Inflammatory macrophage (primary cell): ENCODE measurements around the gene FERMT2.
A peak's percentile ranks its signal among the peaks of the same experiment; 100 is the strongest.

Source experiments
- DNase-seq, 2 donors: peaks; one replicate each; pipeline ENCODE4 v3.0.0-alpha.2; 2020 to 2022

FERMT2 gene

DNA sequence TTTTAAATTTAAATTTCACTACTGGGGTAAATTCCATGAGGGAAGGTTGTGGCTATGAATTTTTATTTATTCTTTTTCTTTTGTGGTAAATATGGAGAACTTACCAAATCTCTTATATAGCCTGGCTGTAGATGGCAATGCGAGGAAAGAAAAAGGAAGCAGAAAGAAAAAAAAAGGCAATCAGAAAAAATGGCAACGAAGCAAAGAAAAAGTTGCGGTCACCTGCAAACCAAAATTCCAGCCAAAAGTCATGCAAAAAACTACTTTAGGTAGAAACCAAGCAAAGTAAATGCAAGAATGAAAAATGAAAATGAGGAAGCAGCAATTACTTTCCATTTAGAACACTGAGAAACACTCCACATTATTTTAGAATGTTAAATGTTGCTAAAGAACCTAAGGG is 89.9 kb downstream of the FERMT2 start:
- DNase-seq = no peak

DNA sequence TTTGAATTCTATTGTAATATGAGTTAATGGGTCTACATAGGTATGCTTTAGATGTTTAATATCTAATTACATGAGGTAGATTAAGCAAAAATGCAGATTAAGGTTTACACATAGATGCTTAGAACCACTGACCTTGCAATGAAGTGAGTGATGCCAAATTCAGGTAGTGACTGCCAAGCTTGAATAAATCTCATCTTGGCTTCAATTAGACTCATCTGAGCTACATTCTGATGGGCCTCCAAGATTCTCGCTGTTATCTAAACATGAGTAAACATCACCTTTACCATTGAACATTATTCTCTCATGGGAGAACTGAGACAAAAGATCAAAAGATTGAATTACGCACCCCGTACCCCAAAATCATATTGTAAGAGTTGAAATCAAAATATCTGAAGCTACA is 90.6 kb downstream of the FERMT2 start:
- no peak for DNase-seq

DNA sequence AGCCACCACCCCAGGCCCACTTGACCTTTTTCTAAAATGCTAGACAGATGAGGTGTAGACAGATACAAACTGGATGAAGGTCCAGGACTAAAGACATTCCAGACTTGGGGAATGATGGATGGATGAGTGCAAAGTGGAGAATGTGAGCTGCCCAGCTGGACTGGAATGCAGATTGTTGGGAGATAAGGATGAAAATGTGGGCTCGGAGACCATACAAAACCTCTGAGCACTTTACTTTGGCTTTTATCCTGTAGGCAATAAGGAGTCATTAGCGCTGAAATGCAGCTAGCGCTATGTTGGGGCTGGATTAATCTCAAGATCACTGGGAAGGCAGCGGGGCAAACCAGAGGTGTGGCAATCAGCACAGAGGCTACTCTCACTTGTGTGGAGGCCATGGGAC is 94.7 kb downstream of the FERMT2 start:
- DNase-seq = no peak

DNA sequence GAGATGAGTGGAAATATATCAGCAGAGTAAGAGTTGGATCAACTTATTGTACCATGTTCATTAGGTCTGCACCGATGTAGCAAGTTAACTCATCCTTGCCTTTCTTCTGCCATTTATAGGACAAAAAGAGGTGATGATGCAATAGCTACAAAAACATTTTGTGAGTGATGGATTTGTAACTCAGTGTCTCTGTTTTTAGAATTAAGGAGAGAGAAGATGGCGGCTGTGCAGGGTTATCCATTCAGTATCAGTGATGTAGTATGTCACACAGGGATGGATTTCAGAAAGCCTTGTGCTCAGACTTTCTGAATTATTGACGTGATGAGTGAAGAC is 97.4 kb downstream of the FERMT2 start:
- DNase-seq = no peak

DNA sequence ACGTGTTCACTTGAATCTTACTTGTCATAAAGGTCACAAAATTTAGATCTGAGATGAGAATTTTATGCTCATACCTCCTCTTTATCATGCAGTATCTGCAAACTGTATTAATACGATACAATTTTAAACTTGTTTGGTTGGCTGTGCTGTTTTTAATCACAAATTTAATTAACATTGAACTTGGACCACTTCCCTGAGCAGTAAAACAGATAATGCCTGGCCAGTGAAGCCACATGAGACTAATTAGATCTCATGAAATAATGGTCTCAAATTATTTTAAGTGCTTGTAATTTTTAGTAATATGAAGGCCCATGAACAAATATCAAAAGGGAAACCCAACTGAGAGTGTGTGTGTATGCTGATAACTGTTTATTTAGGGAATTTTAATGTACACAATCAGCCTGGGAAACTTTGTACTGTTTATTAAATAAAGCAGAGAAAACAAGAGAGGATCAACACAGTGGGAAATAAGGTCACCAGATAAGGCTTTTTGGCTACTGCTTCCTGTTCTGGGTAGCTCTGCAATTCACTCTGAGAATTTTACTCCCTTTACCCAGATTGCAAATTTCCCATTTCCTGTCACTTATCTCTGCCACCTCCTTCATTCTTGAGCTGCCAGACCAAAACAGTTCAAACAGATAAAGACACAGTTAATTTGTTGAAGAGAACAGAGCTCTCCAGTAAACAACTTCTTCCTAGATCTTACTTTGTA is 97.9 kb downstream of the FERMT2 start:
- DNase-seq = no peak

DNA sequence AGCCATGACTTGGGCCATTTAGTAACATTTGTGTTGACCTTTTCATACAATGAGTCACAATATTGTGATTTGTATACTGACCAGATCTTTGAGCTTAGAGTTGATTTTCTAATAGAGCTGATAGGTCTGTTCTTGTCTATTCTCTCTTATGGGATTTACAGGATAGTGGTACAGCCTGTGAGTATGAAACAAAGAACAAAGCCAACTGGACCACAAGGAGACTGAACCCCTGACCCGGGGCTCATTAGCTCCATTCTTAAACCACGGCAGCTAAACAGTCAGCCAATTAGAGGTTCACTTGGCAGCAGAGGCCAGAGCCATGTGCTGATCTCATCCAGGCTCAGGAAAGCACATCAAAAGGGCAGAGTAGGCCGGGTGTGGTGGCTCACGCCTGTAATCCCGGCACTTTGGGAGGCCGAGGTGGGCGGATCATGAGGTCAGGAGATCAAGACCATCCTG is 100.4 kb downstream of the FERMT2 start:
- DNase-seq = no peak

DNA sequence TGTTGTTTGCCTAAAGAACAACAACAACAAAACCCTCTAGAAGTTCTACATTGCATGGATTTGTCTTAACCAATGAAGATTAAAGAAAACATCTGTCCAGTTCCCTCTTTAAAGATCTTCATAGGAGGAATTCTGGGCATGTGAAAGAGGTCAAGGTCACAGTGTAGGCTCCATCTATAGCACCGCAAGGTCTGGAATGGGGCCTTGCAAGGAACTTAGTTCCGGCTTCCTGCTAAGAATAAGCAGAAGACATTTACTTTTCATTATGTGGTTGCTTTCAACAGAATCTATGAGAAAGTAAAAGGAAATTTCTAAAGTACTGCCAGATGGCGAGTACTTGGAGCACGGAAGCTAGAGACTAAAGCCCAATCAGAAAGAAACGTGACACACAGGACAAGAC is 102.2 kb downstream of the FERMT2 start:
- no peak for DNase-seq

DNA sequence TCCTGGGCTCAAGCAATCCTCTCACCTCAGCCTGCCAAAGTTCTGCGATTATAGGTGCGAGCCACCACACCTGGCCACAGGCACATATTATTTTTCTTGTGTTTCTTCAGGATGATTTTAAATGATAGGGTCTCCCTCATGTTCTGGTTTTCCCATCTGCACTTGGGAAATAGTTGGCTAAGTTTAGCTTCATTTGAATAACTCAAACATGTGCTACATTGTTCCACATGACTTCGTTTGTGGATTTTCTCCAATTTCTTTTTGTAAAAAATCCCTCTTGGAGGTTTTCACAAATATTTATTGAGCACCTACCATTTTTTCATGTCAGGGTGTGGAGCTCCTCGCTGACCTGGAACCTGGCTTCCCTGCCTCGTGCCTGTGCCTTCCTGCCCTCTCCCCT is 104.3 kb downstream of the FERMT2 start:
- no peak for DNase-seq

DNA sequence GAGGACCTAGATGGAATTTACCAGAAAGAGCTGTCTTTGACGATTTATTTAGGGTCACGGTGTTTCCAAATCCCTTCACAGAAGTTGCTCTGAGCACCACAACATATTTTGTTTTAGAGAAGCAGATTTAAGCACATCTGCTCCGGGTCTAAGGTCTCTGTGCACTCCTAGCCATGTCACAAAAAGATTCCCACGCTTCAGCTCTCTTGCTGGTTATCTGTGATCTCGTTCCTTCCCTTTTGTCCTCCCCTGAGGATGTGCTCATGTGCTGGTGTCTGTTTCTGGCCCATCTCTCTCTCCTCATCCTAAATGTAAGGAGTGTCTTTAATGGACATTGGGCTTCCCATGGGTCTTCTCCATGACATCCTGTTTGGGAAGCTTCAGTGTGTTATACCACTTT is 105.8 kb downstream of the FERMT2 start:
- DNase-seq = no peak

DNA sequence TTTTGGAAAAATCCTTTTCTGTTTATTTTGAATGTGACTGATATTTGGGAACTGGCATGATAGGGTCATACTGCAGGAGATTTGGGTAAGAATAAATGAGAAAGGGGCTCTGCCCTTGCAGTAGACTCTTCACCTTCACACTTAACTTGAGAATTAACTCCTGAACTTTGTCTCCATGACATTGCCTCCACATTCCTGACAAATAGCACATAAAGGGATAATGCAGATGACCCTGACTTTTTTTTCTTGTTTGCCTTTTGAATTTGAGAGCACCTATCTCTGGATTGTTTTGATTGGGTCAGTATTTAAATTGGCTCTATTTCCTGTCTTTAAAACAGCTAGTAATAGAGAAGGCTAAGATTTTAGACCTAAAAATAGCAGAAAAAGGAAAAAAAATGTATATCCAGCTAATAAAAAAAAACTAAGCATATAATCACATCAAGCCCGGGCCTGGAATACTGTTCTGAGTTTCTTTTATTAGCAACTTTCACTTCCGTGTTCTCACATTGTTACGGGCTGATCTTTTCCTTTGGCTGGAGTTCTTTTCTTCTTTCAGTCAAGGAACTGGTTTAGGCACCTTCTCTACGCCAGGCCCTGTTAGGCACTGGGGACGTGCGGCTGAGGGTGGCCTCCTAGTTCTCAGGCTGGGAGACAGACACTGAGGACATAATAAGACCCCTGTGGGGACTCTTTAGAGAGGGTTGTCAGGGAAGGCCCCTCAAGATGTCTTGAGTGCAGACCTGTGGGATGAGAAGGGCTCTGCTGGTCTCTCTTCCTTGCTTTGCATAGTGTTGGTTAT is 106.4 kb downstream of the FERMT2 start:
- no peak for DNase-seq

DNA sequence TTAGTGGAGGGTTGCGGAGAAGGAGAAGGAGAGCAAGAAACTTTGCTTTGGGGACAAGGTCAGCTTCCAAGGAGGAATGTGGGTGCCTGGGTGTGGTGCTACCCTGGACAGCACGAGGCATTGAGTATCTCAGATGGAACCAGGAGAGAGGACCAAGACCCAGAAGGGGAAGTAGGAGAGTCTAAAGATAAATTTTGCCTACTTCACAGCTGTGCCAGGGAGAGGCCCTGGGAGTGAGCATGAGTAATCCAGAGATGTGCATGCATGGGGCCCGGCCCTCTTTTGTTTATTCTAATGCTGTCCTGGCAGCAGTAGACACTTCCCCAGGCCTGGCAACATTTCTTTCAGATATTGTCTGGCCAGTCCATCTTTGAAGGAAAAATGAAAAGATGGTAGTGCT is 110.0 kb downstream of the FERMT2 start:
- DNase-seq = peak; percentile 10 to 15

DNA sequence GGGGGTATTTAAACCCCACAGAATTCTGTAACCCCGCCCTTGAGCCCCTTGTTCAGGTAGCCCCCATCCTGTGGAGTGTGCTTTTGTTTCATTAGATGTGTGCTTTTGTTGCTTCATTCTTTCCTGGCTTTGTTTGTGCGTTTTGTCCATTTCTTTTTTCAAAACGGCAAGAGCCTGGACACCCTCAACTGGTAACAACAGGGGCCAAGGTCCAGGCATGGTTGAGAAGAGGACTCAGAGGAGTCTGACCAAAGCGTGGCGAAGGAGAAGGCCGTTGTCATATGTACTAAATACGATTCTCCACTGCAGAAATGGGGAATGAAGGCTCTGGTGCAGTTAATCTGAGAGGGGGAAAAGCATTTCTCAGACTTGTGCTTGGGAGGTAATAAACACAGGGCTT is 113.4 kb downstream of the FERMT2 start:
- DNase-seq = no peak

DNA sequence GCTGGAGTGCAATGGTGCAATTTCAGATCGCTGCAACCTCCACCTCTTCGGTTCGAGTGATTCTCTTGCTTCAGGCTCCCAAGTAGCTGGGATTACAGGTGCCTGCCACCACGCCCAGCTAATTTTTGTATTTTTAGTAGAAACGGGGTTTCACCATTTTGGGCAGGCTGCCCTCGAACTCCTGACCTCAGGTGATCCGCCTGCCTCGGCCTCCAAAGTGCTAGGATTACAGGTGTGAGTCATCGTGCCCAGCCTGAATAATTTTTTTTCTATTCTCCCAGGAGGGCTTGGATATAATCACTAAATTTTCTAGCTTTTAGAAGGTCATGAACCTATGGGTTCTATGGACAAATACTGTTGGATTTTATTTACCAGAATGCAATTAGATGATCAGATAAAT is 114.8 kb downstream of the FERMT2 start:
- DNase-seq = no peak

DNA sequence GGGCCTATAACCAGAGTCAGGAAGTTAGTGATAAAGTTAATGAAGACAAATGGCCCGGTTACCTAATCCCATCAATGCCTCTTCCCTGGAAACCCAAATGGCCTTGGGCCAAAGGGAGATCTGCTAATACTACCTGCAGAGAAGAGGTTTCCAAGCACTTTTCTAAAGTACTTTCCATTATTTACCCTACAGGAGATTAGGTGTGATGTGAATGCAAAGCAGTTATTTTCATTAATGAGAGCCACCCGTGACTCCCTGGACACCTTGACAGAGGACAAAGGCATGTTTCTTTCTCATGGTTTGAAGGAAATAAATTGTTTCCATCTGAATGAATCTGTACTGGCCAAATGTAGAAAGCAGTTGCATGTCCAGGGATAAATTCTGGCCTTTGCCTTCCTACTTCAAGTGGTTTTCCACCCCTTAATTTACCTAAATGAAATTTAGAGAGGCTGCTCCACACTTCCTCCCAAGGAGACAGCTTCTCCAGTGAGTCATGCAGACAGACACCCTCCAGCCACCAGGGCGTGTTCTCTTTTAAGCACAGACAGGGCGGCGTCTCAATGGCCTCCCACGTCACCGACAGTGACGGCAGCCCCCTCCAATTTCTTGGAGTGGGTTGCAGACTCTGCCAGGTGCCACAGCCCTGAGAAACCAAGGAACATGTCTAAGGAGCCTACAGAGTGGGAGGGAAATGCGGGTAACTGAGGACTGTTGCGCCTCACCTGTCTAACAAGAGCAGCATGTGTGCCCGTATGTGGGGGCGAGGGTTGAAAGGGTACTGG is 115.5 kb downstream of the FERMT2 start:
- no peak for DNase-seq

DNA sequence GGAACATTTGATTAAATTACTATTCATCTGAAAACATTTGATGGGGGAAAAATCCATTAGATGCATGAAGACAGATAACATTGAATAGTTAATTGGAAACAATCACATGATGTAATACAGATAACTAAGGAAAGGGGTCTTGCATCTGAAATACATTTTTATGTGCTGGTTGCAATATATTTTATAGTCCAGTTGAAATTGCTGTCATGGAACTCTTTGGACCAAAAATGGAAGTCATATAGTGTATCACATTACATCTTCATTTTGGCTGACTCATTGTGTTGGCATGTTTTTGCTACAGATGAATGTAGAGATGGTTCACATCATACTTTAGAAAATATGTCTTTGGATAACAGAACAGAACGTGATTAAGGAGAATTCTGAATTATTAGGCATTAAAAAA is 116.4 kb downstream of the FERMT2 start:
- no peak for DNase-seq

DNA sequence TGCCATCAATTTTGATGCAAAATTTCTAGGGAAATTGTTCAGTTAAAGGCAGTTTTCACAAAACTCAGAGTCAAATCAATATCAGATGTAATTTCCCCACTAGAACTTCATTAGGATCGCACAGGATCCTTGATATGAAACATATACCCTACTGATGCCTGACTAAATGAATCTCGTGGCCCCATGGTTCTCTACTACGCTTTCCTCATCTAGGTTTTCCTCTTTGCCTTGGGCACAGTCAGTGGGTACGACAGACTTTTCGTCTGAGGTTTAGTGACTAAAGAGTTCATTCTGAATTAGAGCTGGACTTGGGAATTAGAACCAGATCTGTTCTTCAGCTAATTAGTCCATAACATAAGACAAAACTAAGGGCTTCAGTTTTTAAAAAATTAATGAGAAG is 117.0 kb downstream of the FERMT2 start:
- no peak for DNase-seq

DNA sequence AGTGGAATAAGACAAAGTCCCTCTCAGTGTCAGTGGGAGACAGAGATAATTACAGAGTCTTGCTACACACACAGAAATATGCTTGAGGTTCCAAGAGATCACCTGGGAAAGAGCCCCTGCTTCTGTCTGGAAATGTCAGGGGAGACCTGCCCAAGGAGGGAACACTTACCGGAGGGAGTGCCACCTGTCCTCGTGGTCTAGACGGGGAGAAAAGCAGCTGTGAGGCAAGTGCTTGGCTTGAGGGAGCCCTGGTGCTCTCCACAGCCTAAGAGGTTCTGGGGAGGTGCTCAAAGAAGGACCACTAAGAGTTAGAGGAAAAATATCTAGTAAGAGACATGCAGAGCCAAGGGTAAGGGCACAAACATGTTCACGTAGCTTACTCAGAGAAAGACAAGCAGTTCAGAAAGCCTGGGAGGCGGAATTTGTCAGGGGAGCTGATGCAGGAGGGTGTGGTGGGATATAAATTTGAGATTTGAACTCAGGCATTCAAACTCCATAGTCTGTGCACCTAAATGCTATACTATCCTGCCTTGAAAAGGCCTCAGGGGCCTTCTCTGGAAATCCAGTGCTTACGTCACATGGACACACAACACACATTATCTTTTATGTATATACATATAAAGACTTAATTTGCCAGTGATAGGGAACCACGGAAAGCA is 121.2 kb downstream of the FERMT2 start:
- DNase-seq = no peak

DNA sequence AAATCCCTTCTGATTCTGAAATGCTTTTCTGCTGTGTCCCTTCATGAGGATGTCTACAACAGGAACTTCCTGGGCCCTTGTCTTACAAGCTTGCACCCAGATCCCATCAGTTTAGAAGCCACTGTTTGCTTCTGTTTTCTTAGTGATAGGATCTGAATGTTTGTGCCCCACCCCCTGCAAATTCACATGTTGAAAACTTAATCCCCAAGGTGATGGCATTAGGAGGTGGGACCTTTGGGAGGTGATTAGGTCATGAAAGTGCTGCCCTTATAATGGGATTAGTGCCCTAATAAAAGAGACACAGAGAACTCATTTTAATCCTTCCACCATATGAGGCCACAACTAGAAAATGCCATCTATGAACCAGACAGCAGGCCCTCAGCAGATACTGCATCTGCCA is 123.4 kb downstream of the FERMT2 start:
- DNase-seq = no peak

DNA sequence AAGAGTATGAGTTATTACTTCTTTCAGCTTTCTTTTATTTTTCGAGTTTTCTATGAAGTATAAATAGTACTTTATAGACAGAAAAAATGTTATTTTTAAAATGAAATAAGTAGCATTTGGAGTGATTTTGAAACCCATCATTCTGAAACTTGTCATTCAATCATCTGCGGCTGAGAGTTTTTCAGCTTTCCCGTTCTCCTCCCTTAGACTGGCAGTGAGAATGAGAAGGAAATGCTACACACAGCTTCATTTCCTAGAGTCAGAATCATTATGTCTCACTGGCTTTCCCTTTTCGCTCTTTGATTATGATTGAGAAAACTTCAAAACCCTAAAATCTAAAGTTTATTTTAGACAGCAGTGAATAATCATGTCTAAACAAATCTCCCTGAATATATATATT is 125.8 kb downstream of the FERMT2 start:
- DNase-seq = no peak

DNA sequence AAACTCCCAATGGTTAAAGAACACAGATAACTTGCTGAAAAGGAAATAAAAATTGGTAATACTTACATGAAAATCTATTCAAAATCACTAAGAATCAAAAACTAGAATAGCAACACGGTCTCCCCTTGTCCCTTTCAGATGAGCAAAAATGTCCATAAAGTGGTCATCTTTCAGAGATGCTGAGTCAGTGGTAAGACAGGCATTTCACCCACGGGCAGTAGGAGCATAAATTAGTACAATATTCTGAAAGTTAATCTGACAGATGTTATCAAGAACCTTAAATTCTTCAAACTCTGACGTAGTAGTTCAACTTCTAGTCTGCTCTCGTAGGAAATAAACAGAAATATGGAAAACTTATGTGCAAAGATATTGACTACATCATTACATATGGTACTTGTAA is 126.4 kb downstream of the FERMT2 start:
- DNase-seq = no peak

DNA sequence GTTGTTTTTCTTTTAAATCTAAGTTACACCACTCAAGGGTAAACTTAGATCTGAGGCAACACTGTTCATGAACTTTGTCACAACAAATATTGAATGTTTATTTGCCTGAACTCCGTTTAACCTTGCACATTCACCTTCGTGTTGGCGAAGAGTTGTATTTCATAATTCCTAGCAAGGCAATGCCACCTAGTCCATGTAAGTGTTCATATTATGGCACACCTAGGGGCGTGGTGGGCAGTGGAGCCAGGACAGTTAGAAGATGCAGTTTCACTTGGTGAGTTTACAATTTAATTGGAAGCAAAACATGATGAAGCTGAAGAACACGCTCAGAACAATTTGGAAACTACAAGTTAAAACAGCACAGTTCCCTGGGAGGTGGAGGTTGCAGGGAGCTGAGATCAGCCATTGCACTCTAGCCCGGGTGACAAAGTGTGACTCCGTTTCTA is 129.0 kb downstream of the FERMT2 start:
- DNase-seq = no peak

DNA sequence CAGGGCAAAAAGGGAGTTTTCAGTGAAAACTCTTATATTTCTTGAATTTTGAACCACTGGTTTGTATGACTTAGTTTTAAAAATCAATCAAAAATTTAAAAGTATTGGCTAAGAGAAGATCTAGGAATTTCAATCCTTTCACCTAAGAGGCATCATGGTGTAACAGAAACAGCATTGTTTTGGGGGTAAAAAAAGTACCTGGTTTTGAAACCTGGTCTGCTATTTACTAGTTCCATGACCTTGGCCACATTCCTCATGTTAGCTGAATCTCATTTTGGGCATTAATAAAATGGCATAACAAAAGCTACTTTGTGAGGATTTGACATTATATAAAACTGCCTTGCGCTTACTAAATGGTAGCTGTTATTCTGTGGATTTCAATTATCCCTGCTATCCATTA is 142.7 kb downstream of the FERMT2 start:
- no peak for DNase-seq
